HCT116 (cell line): Measurements from ENCODE around the gene GDF2.

ENCODE experiments used
- EGR1 ChIP-seq: IDR thresholded peaks from 2 replicates; pipeline ENCODE4 v1.6.1; 2012; ENCODE audit warnings: low read depth
- EZH2 ChIP-seq: fragments of 200-600 bp; sonication (generic); IDR thresholded peaks from 2 replicates; pipeline ENCODE4 v1.6.1; 2017; ENCODE audit warnings: antibody characterized with exemption, mixed run types
- JUND ChIP-seq: IDR thresholded peaks from 2 replicates; pipeline ENCODE4 v1.6.1; 2012
- POLR2A ChIP-seq: IDR thresholded peaks from 2 replicates; pipeline ENCODE4 v1.7.0; 2011; ENCODE audit warnings: borderline replicate concordance; ENCODE audit not compliant: insufficient read depth, insufficient read length; ENCODE audit errors: extremely low read depth
- RAD21 ChIP-seq: IDR thresholded peaks from 2 replicates; pipeline ENCODE4 v1.6.1; 2012; ENCODE audit warnings: low read depth, mild to moderate bottlenecking
- SP1 ChIP-seq: IDR thresholded peaks from 2 replicates; pipeline ENCODE4 v1.6.1; 2012; ENCODE audit warnings: low read depth
- YY1 ChIP-seq: IDR thresholded peaks from 2 replicates; pipeline ENCODE4 v1.6.1; 2011; ENCODE audit warnings: low read length, low read depth, moderate library complexity, mild to moderate bottlenecking; ENCODE audit not compliant: insufficient replicate concordance; ENCODE audit errors: extremely low read depth
- ZNF274 ChIP-seq: fragments of 200-500 bp; sonication (Bioruptor generic); IDR thresholded peaks from 2 replicates; pipeline ENCODE4 v1.6.1; 2014; ENCODE audit warnings: mild to moderate bottlenecking, low read depth, low read length, inconsistent platforms
- TF ChIP-seq, protein P1 (sequence below), 3 experiments: fragments of 200-600 bp in 1 of 3; sonication (generic) in 1 of 3; IDR thresholded peaks in 2 of 3; conservative IDR thresholded peaks in 1 of 3; 2 replicates each; pipeline ENCODE4 v1.5.1; 2012 to 2017; ENCODE audit warnings: low read depth in 2 of 3, low read length in 2 of 3, antibody characterized with exemption in 1 of 3, borderline replicate concordance in 1 of 3, control low read depth in 1 of 3, mild to moderate bottlenecking in 1 of 3, mixed read lengths in 1 of 3, mixed run types in 1 of 3, moderate library complexity in 1 of 3; ENCODE audit not compliant: insufficient read depth in 1 of 3
- TF ChIP-seq, protein P2 (sequence below): IDR thresholded peaks from 2 replicates; pipeline ENCODE4 v1.6.1; 2011; ENCODE audit warnings: mild to moderate bottlenecking, low read length, moderate library complexity; ENCODE audit not compliant: insufficient replicate concordance; ENCODE audit errors: extremely low read depth
- TF ChIP-seq, protein P3 (sequence below): IDR thresholded peaks from 2 replicates; pipeline ENCODE4 v1.6.1; 2012
- TF ChIP-seq, protein P4 (sequence below): IDR thresholded peaks from 2 replicates; pipeline ENCODE4 v1.6.1; 2012; ENCODE audit warnings: low read depth

DNA sequence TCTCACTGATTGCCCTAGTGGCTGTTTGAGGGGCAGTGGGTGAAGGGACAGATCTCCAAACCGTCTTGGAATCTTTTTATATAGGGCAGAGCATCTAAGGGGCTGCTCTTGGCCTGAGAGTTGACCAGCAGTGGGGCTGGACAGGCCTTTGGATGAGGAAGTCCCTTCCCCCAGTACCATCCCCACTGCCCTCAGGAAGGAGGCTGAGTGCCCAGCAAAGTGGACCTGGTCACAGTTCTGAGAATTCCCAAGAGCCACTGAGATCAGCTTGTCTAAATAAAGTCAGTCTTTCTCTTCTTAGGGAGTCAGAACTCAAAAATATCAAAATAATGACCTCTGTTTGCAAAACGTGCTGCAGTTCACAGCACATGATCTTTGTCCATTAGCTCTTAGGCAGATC is 16.7 kb upstream of the GDF2 start:
- TF ChIP-seq SP1 = no peak
- TF ChIP-seq, protein P1, sequence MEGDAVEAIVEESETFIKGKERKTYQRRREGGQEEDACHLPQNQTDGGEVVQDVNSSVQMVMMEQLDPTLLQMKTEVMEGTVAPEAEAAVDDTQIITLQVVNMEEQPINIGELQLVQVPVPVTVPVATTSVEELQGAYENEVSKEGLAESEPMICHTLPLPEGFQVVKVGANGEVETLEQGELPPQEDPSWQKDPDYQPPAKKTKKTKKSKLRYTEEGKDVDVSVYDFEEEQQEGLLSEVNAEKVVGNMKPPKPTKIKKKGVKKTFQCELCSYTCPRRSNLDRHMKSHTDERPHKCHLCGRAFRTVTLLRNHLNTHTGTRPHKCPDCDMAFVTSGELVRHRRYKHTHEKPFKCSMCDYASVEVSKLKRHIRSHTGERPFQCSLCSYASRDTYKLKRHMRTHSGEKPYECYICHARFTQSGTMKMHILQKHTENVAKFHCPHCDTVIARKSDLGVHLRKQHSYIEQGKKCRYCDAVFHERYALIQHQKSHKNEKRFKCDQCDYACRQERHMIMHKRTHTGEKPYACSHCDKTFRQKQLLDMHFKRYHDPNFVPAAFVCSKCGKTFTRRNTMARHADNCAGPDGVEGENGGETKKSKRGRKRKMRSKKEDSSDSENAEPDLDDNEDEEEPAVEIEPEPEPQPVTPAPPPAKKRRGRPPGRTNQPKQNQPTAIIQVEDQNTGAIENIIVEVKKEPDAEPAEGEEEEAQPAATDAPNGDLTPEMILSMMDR (IDR thresholded peaks at IDR 0.05 in 2 of 3, conservative IDR thresholded peaks at IDR 0.05 in 1 of 3; ENCODE audit: borderline replicate concordance in 1 of 3, insufficient read depth in 1 of 3, low read depth in 2 of 3, low read length in 2 of 3) = no peak
- TF ChIP-seq POLR2A = no peak
- TF ChIP-seq, protein P2, sequence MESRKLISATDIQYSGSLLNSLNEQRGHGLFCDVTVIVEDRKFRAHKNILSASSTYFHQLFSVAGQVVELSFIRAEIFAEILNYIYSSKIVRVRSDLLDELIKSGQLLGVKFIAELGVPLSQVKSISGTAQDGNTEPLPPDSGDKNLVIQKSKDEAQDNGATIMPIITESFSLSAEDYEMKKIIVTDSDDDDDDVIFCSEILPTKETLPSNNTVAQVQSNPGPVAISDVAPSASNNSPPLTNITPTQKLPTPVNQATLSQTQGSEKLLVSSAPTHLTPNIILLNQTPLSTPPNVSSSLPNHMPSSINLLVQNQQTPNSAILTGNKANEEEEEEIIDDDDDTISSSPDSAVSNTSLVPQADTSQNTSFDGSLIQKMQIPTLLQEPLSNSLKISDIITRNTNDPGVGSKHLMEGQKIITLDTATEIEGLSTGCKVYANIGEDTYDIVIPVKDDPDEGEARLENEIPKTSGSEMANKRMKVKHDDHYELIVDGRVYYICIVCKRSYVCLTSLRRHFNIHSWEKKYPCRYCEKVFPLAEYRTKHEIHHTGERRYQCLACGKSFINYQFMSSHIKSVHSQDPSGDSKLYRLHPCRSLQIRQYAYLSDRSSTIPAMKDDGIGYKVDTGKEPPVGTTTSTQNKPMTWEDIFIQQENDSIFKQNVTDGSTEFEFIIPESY = no peak
- TF ChIP-seq EGR1 = no peak
- TF ChIP-seq EZH2 = no peak
- no peak for TF ChIP-seq JUND
- TF ChIP-seq ZNF274 = no peak
- no peak for TF ChIP-seq YY1
- TF ChIP-seq, protein P3, sequence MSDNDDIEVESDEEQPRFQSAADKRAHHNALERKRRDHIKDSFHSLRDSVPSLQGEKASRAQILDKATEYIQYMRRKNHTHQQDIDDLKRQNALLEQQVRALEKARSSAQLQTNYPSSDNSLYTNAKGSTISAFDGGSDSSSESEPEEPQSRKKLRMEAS = no peak
- TF ChIP-seq, protein P4, sequence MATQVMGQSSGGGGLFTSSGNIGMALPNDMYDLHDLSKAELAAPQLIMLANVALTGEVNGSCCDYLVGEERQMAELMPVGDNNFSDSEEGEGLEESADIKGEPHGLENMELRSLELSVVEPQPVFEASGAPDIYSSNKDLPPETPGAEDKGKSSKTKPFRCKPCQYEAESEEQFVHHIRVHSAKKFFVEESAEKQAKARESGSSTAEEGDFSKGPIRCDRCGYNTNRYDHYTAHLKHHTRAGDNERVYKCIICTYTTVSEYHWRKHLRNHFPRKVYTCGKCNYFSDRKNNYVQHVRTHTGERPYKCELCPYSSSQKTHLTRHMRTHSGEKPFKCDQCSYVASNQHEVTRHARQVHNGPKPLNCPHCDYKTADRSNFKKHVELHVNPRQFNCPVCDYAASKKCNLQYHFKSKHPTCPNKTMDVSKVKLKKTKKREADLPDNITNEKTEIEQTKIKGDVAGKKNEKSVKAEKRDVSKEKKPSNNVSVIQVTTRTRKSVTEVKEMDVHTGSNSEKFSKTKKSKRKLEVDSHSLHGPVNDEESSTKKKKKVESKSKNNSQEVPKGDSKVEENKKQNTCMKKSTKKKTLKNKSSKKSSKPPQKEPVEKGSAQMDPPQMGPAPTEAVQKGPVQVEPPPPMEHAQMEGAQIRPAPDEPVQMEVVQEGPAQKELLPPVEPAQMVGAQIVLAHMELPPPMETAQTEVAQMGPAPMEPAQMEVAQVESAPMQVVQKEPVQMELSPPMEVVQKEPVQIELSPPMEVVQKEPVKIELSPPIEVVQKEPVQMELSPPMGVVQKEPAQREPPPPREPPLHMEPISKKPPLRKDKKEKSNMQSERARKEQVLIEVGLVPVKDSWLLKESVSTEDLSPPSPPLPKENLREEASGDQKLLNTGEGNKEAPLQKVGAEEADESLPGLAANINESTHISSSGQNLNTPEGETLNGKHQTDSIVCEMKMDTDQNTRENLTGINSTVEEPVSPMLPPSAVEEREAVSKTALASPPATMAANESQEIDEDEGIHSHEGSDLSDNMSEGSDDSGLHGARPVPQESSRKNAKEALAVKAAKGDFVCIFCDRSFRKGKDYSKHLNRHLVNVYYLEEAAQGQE = no peak
- TF ChIP-seq RAD21 = no peak
